HepG2 (cell line): ENCODE results near the gene ZNF813. TPM values are rescaled to one million over a fixed set of nuclear protein-coding genes. Genes with fewer than 3 reads are reported as not detected.

Source experiments
- EEA1 ChIP-seq: sonication (generic); formaldehyde crosslinking; IDR thresholded peaks from 2 replicates; pipeline ENCODE4 v1.5.1; 2020; ENCODE audit warnings: mild to moderate bottlenecking, missing genetic modification reagents, borderline replicate concordance
- MBNL3 ChIP-seq: fragments of 250-450 bp; sonication (Bioruptor Pico); conservative IDR thresholded peaks from 2 replicates; pipeline ENCODE4 v1.8.0; 2022; ENCODE audit warnings: mild to moderate bottlenecking, inconsistent platforms
- MED8 ChIP-seq: sonication (generic); formaldehyde crosslinking; IDR thresholded peaks from 2 replicates; pipeline ENCODE4 v1.8.1; 2023; ENCODE audit warnings: mild to moderate bottlenecking, missing genetic modification reagents; ENCODE audit not compliant: insufficient replicate concordance
- POLR2AphosphoS5 ChIP-seq: IDR thresholded peaks from 2 replicates; pipeline ENCODE4 v1.6.1; 2012; ENCODE audit warnings: low read depth, low read length
- RELA ChIP-seq: sonication (generic); formaldehyde crosslinking; IDR thresholded peaks from 2 replicates; pipeline ENCODE4 v1.4.0; 2020; ENCODE audit warnings: missing genetic modification reagents
- SUZ12 ChIP-seq: fragments of 150-350 bp; IDR thresholded peaks from 2 replicates; pipeline ENCODE4 v1.6.1; 2014; ENCODE audit warnings: low read depth, low read length
- ZFP37 ChIP-seq: sonication (generic); formaldehyde crosslinking; IDR thresholded peaks from 2 replicates; pipeline ENCODE4 v1.4.0; 2020; ENCODE audit warnings: missing genetic modification reagents, borderline replicate concordance
- ZFP90 ChIP-seq: sonication (generic); formaldehyde crosslinking; IDR thresholded peaks from 2 replicates; pipeline ENCODE4 v1.8.0; 2022; ENCODE audit warnings: missing genetic modification reagents, mild to moderate bottlenecking, inconsistent platforms, borderline replicate concordance
- ZNF256 ChIP-seq: sonication (generic); formaldehyde crosslinking; conservative IDR thresholded peaks from 2 replicates; pipeline ENCODE4 v1.4.0; 2020; ENCODE audit warnings: missing genetic modification reagents
- ZNF431 ChIP-seq: sonication (generic); formaldehyde crosslinking; IDR thresholded peaks from 2 replicates; pipeline ENCODE4 v1.9.0; 2022; ENCODE audit warnings: missing genetic modification reagents, low read depth, mild to moderate bottlenecking, borderline replicate concordance
- ZNF510 ChIP-seq: sonication (generic); formaldehyde crosslinking; IDR thresholded peaks from 2 replicates; pipeline ENCODE4 v1.4.0; 2020; ENCODE audit warnings: low read depth, mild to moderate bottlenecking, missing genetic modification reagents
- ZNF543 ChIP-seq: sonication (generic); formaldehyde crosslinking; IDR thresholded peaks from 2 replicates; pipeline ENCODE4 v1.4.0; 2020; ENCODE audit warnings: mild to moderate bottlenecking, missing genetic modification reagents
- ZNF589 ChIP-seq: sonication (generic); formaldehyde crosslinking; conservative IDR thresholded peaks from 2 replicates; pipeline ENCODE4 v1.8.0; 2022; ENCODE audit warnings: mild to moderate bottlenecking, moderate library complexity, missing genetic modification reagents
- ZNF75D ChIP-seq: sonication (generic); formaldehyde crosslinking; IDR thresholded peaks from 2 replicates; pipeline ENCODE4 v1.8.1; 2023; ENCODE audit warnings: missing genetic modification reagents, mild to moderate bottlenecking, borderline replicate concordance
- ZNF782 ChIP-seq: sonication (generic); formaldehyde crosslinking; IDR thresholded peaks from 2 replicates; pipeline ENCODE4 v1.4.0; 2020; ENCODE audit warnings: missing genetic modification reagents, mild to moderate bottlenecking, borderline replicate concordance
- ZNF788 ChIP-seq: sonication (generic); formaldehyde crosslinking; IDR thresholded peaks from 2 replicates; pipeline ENCODE4 v1.5.0; 2020; ENCODE audit warnings: mild to moderate bottlenecking, missing genetic modification reagents, borderline replicate concordance
- polyA plus RNA-seq, 8 experiments: library from polyadenylated mRNA; depleted of rRNA in 3 of 8; stranded (reverse) in 7 of 8; unstranded in 1 of 8; fragments of >200 nt; fragmentation: Illumina TruSeq in 4 of 8; extraction: Trizol in 4 of 8; gene quantifications; 2 replicates each; pipeline versions ENCODE4 v1.2.1 to v1.2.3, GENCODE V29; 2011 to 2016; ENCODE audit warnings: low read depth in 4 of 8, missing spikeins in 1 of 8, mixed read lengths in 1 of 8; ENCODE audit not compliant: insufficient read depth in 1 of 8
- total RNA-seq, 5 experiments: library from RNA; depleted of rRNA; stranded (reverse); fragments of >200 nt; fragmentation: Illumina TruSeq; extraction: Trizol; gene quantifications; 2 replicates each; pipeline ENCODE4 v1.2.3, GENCODE V29; 2016; ENCODE audit warnings: low read depth in 1 of 5
- TF ChIP-seq, protein P1 (sequence below): sonication (generic); formaldehyde crosslinking; IDR thresholded peaks from 2 replicates; pipeline ENCODE4 v1.5.0; 2020; ENCODE audit warnings: mild to moderate bottlenecking, missing genetic modification reagents
- TF ChIP-seq, protein P2 (sequence below): sonication (generic); formaldehyde crosslinking; IDR thresholded peaks from 2 replicates; pipeline ENCODE4 v1.5.1; 2020; ENCODE audit warnings: mild to moderate bottlenecking, missing genetic modification reagents, moderate library complexity
- TF ChIP-seq, protein P3 (sequence below): sonication (generic); formaldehyde crosslinking; IDR thresholded peaks from 2 replicates; pipeline ENCODE4 v1.4.0; 2020; ENCODE audit warnings: missing genetic modification reagents
- TF ChIP-seq, protein P4 (sequence below): conservative IDR thresholded peaks from 2 replicates; pipeline ENCODE4 v1.6.1; 2018; ENCODE audit warnings: missing genetic modification reagents
- TF ChIP-seq, protein P5 (sequence below): sonication (generic); formaldehyde crosslinking; IDR thresholded peaks from 2 replicates; pipeline ENCODE4 v1.8.0; 2022; ENCODE audit warnings: mild to moderate bottlenecking, missing genetic modification reagents; ENCODE audit not compliant: insufficient replicate concordance

Gene ZNF813
- total and polyA plus RNA-seq, 2 of the 13 experiments (the other 11 are each of a cell fraction or from before 2014, with no cell fraction given) = 2.1 to 8.9 TPM

DNA sequence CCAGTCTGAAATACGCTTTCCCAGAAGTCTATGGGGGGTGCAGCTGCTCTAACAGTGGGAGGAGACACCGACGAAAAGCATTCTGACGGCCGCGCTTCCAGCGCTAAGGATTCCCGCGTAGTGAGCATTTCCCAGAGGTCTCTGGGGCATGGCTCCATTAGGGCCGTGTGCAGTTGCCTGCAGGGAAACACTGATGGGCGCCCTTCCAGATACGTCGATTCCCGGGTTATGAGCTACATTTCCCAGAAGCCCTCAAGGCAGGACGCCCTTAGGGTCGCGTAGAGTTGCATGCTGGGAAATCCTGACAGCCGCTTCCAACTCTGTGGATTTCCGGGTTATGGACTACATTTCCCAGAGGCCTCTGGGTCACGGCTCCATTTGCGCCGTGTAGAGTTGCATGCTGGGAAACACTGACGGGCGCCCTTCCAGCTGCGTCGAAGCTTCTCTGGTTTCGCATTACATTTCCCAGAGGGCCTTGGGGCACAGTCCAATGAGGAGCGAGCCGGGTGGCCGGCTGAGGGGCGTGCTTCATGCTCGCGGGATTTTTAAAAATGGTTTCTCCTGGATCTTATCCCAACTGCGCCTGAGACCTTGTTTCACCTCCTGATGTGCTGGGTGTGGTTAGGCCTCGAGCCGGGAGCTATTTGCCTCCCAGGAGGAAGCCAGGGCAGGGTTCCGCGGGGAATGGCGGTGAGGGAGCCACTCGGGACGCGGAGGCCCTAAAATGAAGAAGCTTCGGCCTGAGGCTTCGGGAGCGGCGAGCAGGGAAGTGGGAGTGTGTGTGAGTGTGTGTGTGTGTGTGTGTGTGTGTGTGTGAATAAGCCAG is 53.2 kb downstream of the ZNF813 start (continued):
- TF ChIP-seq ZFP90 (CRISPR knock-in tag) (peak; percentile 36; the same call in 1 of the 2 replicates), ZNF431 (CRISPR knock-in tag) (no peak), SUZ12 (peak; percentile 78), ZNF788 (CRISPR knock-in tag) (no peak), ZNF75D (CRISPR knock-in tag) (no peak), MED8 (no peak), RELA (no peak), ZNF510 (no peak), POLR2AphosphoS5 (no peak), EEA1 (CRISPR knock-in tag) (no peak), ZNF256 (CRISPR knock-in tag) (no peak), ZNF782 (no peak), ZNF589 (CRISPR knock-in tag) (no peak), ZNF543 (no peak), MBNL3 (CRISPR knock-in tag) (no peak), ZFP37 (CRISPR knock-in tag) (no peak)
- TF ChIP-seq, protein P1, sequence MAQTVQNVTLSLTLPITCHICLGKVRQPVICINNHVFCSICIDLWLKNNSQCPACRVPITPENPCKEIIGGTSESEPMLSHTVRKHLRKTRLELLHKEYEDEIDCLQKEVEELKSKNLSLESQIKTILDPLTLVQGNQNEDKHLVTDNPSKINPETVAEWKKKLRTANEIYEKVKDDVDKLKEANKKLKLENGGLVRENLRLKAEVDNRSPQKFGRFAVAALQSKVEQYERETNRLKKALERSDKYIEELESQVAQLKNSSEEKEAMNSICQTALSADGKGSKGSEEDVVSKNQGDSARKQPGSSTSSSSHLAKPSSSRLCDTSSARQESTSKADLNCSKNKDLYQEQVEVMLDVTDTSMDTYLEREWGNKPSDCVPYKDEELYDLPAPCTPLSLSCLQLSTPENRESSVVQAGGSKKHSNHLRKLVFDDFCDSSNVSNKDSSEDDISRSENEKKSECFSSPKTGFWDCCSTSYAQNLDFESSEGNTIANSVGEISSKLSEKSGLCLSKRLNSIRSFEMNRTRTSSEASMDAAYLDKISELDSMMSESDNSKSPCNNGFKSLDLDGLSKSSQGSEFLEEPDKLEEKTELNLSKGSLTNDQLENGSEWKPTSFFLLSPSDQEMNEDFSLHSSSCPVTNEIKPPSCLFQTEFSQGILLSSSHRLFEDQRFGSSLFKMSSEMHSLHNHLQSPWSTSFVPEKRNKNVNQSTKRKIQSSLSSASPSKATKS (CRISPR knock-in tag) = no peak
- TF ChIP-seq, protein P2, sequence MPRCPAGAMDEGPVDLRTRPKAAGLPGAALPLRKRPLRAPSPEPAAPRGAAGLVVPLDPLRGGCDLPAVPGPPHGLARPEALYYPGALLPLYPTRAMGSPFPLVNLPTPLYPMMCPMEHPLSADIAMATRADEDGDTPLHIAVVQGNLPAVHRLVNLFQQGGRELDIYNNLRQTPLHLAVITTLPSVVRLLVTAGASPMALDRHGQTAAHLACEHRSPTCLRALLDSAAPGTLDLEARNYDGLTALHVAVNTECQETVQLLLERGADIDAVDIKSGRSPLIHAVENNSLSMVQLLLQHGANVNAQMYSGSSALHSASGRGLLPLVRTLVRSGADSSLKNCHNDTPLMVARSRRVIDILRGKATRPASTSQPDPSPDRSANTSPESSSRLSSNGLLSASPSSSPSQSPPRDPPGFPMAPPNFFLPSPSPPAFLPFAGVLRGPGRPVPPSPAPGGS (CRISPR knock-in tag) = no peak
- TF ChIP-seq, protein P3, sequence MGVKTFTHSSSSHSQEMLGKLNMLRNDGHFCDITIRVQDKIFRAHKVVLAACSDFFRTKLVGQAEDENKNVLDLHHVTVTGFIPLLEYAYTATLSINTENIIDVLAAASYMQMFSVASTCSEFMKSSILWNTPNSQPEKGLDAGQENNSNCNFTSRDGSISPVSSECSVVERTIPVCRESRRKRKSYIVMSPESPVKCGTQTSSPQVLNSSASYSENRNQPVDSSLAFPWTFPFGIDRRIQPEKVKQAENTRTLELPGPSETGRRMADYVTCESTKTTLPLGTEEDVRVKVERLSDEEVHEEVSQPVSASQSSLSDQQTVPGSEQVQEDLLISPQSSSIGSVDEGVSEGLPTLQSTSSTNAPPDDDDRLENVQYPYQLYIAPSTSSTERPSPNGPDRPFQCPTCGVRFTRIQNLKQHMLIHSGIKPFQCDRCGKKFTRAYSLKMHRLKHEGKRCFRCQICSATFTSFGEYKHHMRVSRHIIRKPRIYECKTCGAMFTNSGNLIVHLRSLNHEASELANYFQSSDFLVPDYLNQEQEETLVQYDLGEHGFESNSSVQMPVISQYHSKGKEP (CRISPR knock-in tag) = no peak
- TF ChIP-seq, protein P4, sequence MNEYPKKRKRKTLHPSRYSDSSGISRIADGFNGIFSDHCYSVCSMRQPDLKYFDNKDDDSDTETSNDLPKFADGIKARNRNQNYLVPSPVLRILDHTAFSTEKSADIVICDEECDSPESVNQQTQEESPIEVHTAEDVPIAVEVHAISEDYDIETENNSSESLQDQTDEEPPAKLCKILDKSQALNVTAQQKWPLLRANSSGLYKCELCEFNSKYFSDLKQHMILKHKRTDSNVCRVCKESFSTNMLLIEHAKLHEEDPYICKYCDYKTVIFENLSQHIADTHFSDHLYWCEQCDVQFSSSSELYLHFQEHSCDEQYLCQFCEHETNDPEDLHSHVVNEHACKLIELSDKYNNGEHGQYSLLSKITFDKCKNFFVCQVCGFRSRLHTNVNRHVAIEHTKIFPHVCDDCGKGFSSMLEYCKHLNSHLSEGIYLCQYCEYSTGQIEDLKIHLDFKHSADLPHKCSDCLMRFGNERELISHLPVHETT (CRISPR knock-in tag) = no peak
- TF ChIP-seq, protein P5, sequence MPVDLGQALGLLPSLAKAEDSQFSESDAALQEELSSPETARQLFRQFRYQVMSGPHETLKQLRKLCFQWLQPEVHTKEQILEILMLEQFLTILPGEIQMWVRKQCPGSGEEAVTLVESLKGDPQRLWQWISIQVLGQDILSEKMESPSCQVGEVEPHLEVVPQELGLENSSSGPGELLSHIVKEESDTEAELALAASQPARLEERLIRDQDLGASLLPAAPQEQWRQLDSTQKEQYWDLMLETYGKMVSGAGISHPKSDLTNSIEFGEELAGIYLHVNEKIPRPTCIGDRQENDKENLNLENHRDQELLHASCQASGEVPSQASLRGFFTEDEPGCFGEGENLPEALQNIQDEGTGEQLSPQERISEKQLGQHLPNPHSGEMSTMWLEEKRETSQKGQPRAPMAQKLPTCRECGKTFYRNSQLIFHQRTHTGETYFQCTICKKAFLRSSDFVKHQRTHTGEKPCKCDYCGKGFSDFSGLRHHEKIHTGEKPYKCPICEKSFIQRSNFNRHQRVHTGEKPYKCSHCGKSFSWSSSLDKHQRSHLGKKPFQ (CRISPR knock-in tag) = no peak
